Body of pancreas (tissue), 4 donors: ENCODE results near the gene NDP.

ENCODE experiments used
- CTCF ChIP-seq, 7 experiments: fragments of 450-650 bp in 4 of 7; fragments of 200-600 bp in 3 of 7; sonication (generic) in 3 of 7; IDR thresholded peaks; one replicate each; pipeline ENCODE4 v1.5.1; 2016 to 2019; ENCODE audit warnings: antibody characterized with exemption in 7 of 7
- POLR2A ChIP-seq, 3 donors: fragments of 450-650 bp; IDR thresholded peaks; one replicate each; pipeline ENCODE4 v1.6.1; 2016; ENCODE audit warnings: antibody characterized with exemption in 3 of 3, mild to moderate bottlenecking in 2 of 3

- TF ChIP-seq CTCF (IDR thresholded peaks at IDR 0.05), result no peak
- TF ChIP-seq POLR2A (IDR thresholded peaks at IDR 0.05), result no peak
Measured at GRCh38 chrX:43956034-43956433, 17.2 kb downstream of the NDP start.
